ENCODE results near the gene PDP2.

Gene PDP2

GRCh38 chr16:66881014-66881417 is 701 bp downstream of the PDP2 start:
- Histone ChIP-seq H3K27ac (ENCODE audit: low read length) (no peak overlapping the region), H2AFZ (ENCODE audit: low read depth, low read length) (no peak overlapping the region; the same call in 1 of the 2 replicates)

GRCh38 chr16:66881560-66881959 is 1.2 kb downstream of the PDP2 start:
- no peak for TF ChIP-seq CTCF (IDR thresholded peaks at IDR 0.05; ENCODE audit: low read depth, low read length)
- no peak for TF ChIP-seq EZH2phosphoT487 (IDR thresholded peaks at IDR 0.05; ENCODE audit: low read depth)
- peak overlapping the region; percentile 72 for H3K9ac ChIP-seq (ENCODE audit: low read length)
- peaks cover 18% of the 10 kb centered on the region for H3K4me1 ChIP-seq (ENCODE audit: low read length)
- 0 out of 2 replicates have a peak, but pooled peaks cover 7% of the 10 kb centered on the region for H4K20me1 ChIP-seq (ENCODE audit: insufficient read depth, low read length)
- no peak overlapping the region for H2AFZ ChIP-seq (ENCODE audit: low read depth, low read length)
- no peaks in the 10 kb centered on the region for H3K27me3 ChIP-seq (ENCODE audit: low read depth, low read length)
- H3K27ac ChIP-seq (ENCODE audit: low read length), result no peak overlapping the region
- H3K4me3 ChIP-seq (ENCODE audit: low read length), result peak overlapping the region; percentile 85
- peaks cover 21% of the 10 kb centered on the region for H3K79me2 ChIP-seq (ENCODE audit: low read length)
- peak overlapping the region; percentile 81 for H3K4me2 ChIP-seq (ENCODE audit: low read length)
- no peaks in the 10 kb centered on the region for H3K9me3 ChIP-seq (ENCODE audit: insufficient read depth, low read length)
- peaks cover 23% of the 10 kb centered on the region for H3K36me3 ChIP-seq (replicated peaks; ENCODE audit: low read depth, low read length)

More at GRCh38 chr16:66881014-66881417, 701 bp downstream of the PDP2 start:
- peaks cover 18% of the 10 kb centered on the region for H3K4me1 ChIP-seq (ENCODE audit: low read length)
- H3K27me3 ChIP-seq (ENCODE audit: low read depth, low read length), result no peaks in the 10 kb centered on the region
- H3K9ac ChIP-seq (ENCODE audit: low read length), result peak overlapping the region; percentile 72
- peaks cover 21% of the 10 kb centered on the region for H3K79me2 ChIP-seq (ENCODE audit: low read length)
- peak overlapping the region; percentile 81 for H3K4me2 ChIP-seq (ENCODE audit: low read length)
- H3K4me3 ChIP-seq (ENCODE audit: low read length), result peak overlapping the region; percentile 85
- TF ChIP-seq EZH2phosphoT487 (IDR thresholded peaks at IDR 0.05; ENCODE audit: low read depth) (no peak), CTCF (IDR thresholded peaks at IDR 0.05; ENCODE audit: low read depth, low read length) (no peak)
- no peaks in the 10 kb centered on the region for H3K9me3 ChIP-seq (ENCODE audit: insufficient read depth, low read length)
- H3K36me3 ChIP-seq (replicated peaks; ENCODE audit: low read depth, low read length), result peaks cover 20% of the 10 kb centered on the region
- 0 out of 2 replicates have a peak, but pooled peaks cover 7% of the 10 kb centered on the region for H4K20me1 ChIP-seq (ENCODE audit: insufficient read depth, low read length)

- H3K4me3 ChIP-seq (ENCODE audit: low read length), result peak overlapping the region; percentile 85
- no peak overlapping the region for H3K27ac ChIP-seq (ENCODE audit: low read length)
- no peak overlapping the region for H3K9ac ChIP-seq (ENCODE audit: low read length)
- H3K9me3 ChIP-seq (ENCODE audit: insufficient read depth, low read length), result no peaks in the 10 kb centered on the region
- H3K79me2 ChIP-seq (ENCODE audit: low read length), result peaks cover 21% of the 10 kb centered on the region
- no peaks in the 10 kb centered on the region for H3K27me3 ChIP-seq (ENCODE audit: low read depth, low read length)
- TF ChIP-seq EZH2phosphoT487 (IDR thresholded peaks at IDR 0.05; ENCODE audit: low read depth), result no peak
- TF ChIP-seq CTCF (IDR thresholded peaks at IDR 0.05; ENCODE audit: low read depth, low read length), result no peak
- H3K4me1 ChIP-seq (ENCODE audit: low read length), result peaks cover 18% of the 10 kb centered on the region
- H3K36me3 ChIP-seq (replicated peaks; ENCODE audit: low read depth, low read length), result peaks cover 24% of the 10 kb centered on the region
- H3K4me2 ChIP-seq (ENCODE audit: low read length), result peak overlapping the region; percentile 81
- no peak overlapping the region for H2AFZ ChIP-seq (ENCODE audit: low read depth, low read length)
- 0 out of 2 replicates have a peak, but pooled peaks cover 7% of the 10 kb centered on the region for H4K20me1 ChIP-seq (ENCODE audit: insufficient read depth, low read length)
Measured at GRCh38 chr16:66881964-66882508, 1.7 kb downstream of the PDP2 start.

- Histone ChIP-seq H2AFZ (ENCODE audit: low read depth, low read length) (no peak overlapping the region), H3K9ac (ENCODE audit: low read length) (no peak overlapping the region), H3K4me3 (ENCODE audit: low read length) (no peak overlapping the region), H3K36me3 (replicated peaks; ENCODE audit: low read depth, low read length) (peaks cover 29% of the 10 kb centered on the region), H3K27ac (ENCODE audit: low read length) (no peak overlapping the region), H3K27me3 (ENCODE audit: low read depth, low read length) (no peaks in the 10 kb centered on the region), H3K79me2 (ENCODE audit: low read length) (peaks cover 21% of the 10 kb centered on the region), H3K4me2 (ENCODE audit: low read length) (no peak overlapping the region), H4K20me1 (ENCODE audit: insufficient read depth, low read length) (0 out of 2 replicates have a peak, but pooled peaks cover 7% of the 10 kb centered on the region), H3K9me3 (ENCODE audit: insufficient read depth, low read length) (no peaks in the 10 kb centered on the region), H3K4me1 (ENCODE audit: low read length) (peaks cover 18% of the 10 kb centered on the region)
- no peak for TF ChIP-seq EZH2phosphoT487 (IDR thresholded peaks at IDR 0.05; ENCODE audit: low read depth)
- TF ChIP-seq CTCF (IDR thresholded peaks at IDR 0.05; ENCODE audit: low read depth, low read length), result no peak
Measured at GRCh38 chr16:66882702-66883101, 2.4 kb downstream of the PDP2 start.
